B cell (primary cell): ENCODE measurements around the gene MATN1. TPM values are rescaled to one million over a fixed set of nuclear protein-coding genes. Genes with fewer than 3 reads are reported as not detected.

ENCODE experiments used
- ATAC-seq: fragments of 200-7000 bp; cut with Tn5 transposase; one replicate; pipeline ENCODE4 v1.10.0; 2021; ENCODE audit warnings: low read depth, mild to moderate bottlenecking, moderate number of reproducible peaks, moderate library complexity
- CTCF ChIA-PET: fragments of 350-600 bp; sonication (Branson Sonifier 250); formaldehyde crosslinking; loops from one replicate; lab custom pipeline; 2021; ENCODE audit warnings: antibody characterized with exemption, inconsistent platforms; lab: Charles Lee
- POLR2A ChIA-PET: fragments of 350-600 bp; sonication (Branson Sonifier 250); formaldehyde crosslinking; loops from one replicate; lab custom pipeline; 2021; ENCODE audit warnings: antibody characterized with exemption; lab: Charles Lee
- DNase-seq: peaks from one replicate; pipeline ENCODE4 v3.0.0; 2013
- H2AFZ ChIP-seq: 2 replicates; pipeline ENCODE4 v1.6.1; 2012; ENCODE audit warnings: mild to moderate bottlenecking, low read depth, low read length; ENCODE audit not compliant: insufficient read depth, poor library complexity, severe bottlenecking
- H3K27ac ChIP-seq, 2 donors: 1 replicate in 1 of 2; 2 replicates in 1 of 2; pipeline ENCODE4 v1.5.1; 2012 to 2013; ENCODE audit warnings: low read length in 2 of 2, mild to moderate bottlenecking in 2 of 2, moderate library complexity in 1 of 2
- H3K27me3 ChIP-seq, 4 experiments: fragments of 200-600 bp in 1 of 4; sonication (generic) in 1 of 4; replicated peaks in 1 of 4; 1 replicate in 2 of 4; 2 replicates in 2 of 4; pipeline versions ENCODE4 v1.6.1 to v1.7.0; 2013 to 2016; ENCODE audit warnings: low read length in 3 of 4, mild to moderate bottlenecking in 2 of 4, mixed read lengths in 1 of 4, moderate library complexity in 1 of 4; ENCODE audit not compliant: insufficient read depth in 4 of 4, control insufficient read depth in 3 of 4; ENCODE audit errors: control extremely low read depth in 1 of 4
- H3K36me3 ChIP-seq, 2 experiments: replicated peaks in 1 of 2; 1 replicate in 1 of 2; 2 replicates in 1 of 2; pipeline versions ENCODE4 v1.6.1 to v1.7.1; 2013; ENCODE audit warnings: low read length in 1 of 2; ENCODE audit not compliant: insufficient read depth in 2 of 2, control insufficient read depth in 1 of 2; ENCODE audit errors: control extremely low read depth in 1 of 2, extremely low read depth in 1 of 2
- H3K4me1 ChIP-seq, 2 donors: fragments of 200-600 bp in 1 of 2; sonication (generic) in 1 of 2; 1 replicate in 1 of 2; 2 replicates in 1 of 2; pipeline versions ENCODE4 v1.5.1 to v1.6.1; 2013 to 2017; ENCODE audit warnings: low read length in 2 of 2; ENCODE audit not compliant: control insufficient read depth in 2 of 2, insufficient read depth in 2 of 2
- H3K4me2 ChIP-seq: replicated peaks from 2 replicates; pipeline ENCODE3; 2012; ENCODE audit warnings: mild to moderate bottlenecking, low read depth, low read length; ENCODE audit not compliant: poor library complexity, severe bottlenecking
- H3K4me3 ChIP-seq, 5 experiments: fragments of 200-600 bp in 1 of 5; sonication (generic) in 1 of 5; 1 replicate in 3 of 5; 2 replicates in 2 of 5; pipeline versions ENCODE4 v1.5.1 to v1.7.0; 2011 to 2016; ENCODE audit warnings: low read length in 4 of 5, mild to moderate bottlenecking in 4 of 5, low read depth in 2 of 5, control low read depth in 1 of 5, moderate library complexity in 1 of 5; ENCODE audit not compliant: insufficient read depth in 1 of 5; ENCODE audit errors: control extremely low read depth in 1 of 5, extremely low read depth in 1 of 5
- H3K79me2 ChIP-seq: fragments of 200-600 bp; sonication (generic); one replicate; pipeline ENCODE4 v1.6.0; 2016; ENCODE audit warnings: low read length; ENCODE audit not compliant: control insufficient read depth, insufficient read depth
- H3K9ac ChIP-seq: fragments of 200-600 bp; sonication (generic); 2 replicates; pipeline ENCODE4 v1.6.1; 2017; ENCODE audit warnings: mild to moderate bottlenecking, low read length, moderate library complexity
- H3K9me3 ChIP-seq, 3 donors: one replicate each; pipeline versions ENCODE4 v1.6.1 to v1.7.1; 2013; ENCODE audit warnings: low read length in 2 of 3; ENCODE audit not compliant: control insufficient read depth in 2 of 3, insufficient read depth in 1 of 3; ENCODE audit errors: control extremely low read depth in 1 of 3
- H4K20me1 ChIP-seq: 2 replicates; pipeline ENCODE4 v1.6.0; 2012; ENCODE audit warnings: mild to moderate bottlenecking, low read length; ENCODE audit not compliant: insufficient read depth, control insufficient read depth, poor library complexity, severe bottlenecking
- H3K27ac Mint-ChIP-seq: one replicate; pipeline ENCODE4 v1.8.0; 2021; ENCODE audit warnings: mixed read lengths
- H3K27me3 Mint-ChIP-seq: one replicate; pipeline ENCODE4 v1.8.0; 2021; ENCODE audit warnings: mixed read lengths
- H3K4me1 Mint-ChIP-seq: one replicate; pipeline ENCODE4 v1.8.0; 2021; ENCODE audit warnings: mixed read lengths
- H3K4me3 Mint-ChIP-seq: one replicate; pipeline ENCODE4 v1.8.0; 2021; ENCODE audit warnings: mixed read lengths
- H3K9me3 Mint-ChIP-seq: one replicate; pipeline ENCODE4 v1.8.0; 2022; ENCODE audit warnings: mixed read lengths; ENCODE audit not compliant: insufficient read depth
- EZH2 ChIP-seq: IDR thresholded peaks from 2 replicates; pipeline ENCODE4 v1.6.1; 2012; ENCODE audit warnings: borderline replicate concordance, low read depth, mild to moderate bottlenecking, moderate library complexity, low read length; ENCODE audit not compliant: insufficient read depth, poor library complexity, severe bottlenecking
- WGBS: methylation state at CpG from one replicate; pipeline ENCODE4 v1.1.5; 2013; ENCODE audit warnings: missing lambda C conversion rate; ENCODE audit not compliant: insufficient coverage; 5-methylcytosine and 5-hydroxymethylcytosine counted together
- intact Hi-C: fragments of 100-400 bp; cut with micrococcal nuclease; formaldehyde crosslinking; loops from one replicate; pipeline ENCODE4 v1.10.0; 2022
- polyA plus RNA-seq: library from polyadenylated mRNA; depleted of rRNA; stranded (reverse); fragments of >200 nt; gene quantifications from 2 replicates; pipeline ENCODE4 v1.2.3, GENCODE V29; 2012
- total RNA-seq, 2 donors: library from RNA; stranded (reverse); fragments of 120-200 nt in 1 of 2; gene quantifications; 1 replicate in 1 of 2; 2 replicates in 1 of 2; pipeline versions ENCODE4 v1.2.3 to v1.2.4, GENCODE V29; 2013 to 2022
- TF ChIP-seq, protein P1 (sequence below): fragments of 200-600 bp; IDR thresholded peaks from one replicate; pipeline ENCODE4 v1.8.0; 2022; ENCODE audit warnings: antibody characterized with exemption, mild to moderate bottlenecking

MATN1 gene
- total and polyA plus RNA-seq, 2 donors (not counting 1 experiment from before 2014, with no cell fraction given) = 2.5 to 3.2 TPM

DNA sequence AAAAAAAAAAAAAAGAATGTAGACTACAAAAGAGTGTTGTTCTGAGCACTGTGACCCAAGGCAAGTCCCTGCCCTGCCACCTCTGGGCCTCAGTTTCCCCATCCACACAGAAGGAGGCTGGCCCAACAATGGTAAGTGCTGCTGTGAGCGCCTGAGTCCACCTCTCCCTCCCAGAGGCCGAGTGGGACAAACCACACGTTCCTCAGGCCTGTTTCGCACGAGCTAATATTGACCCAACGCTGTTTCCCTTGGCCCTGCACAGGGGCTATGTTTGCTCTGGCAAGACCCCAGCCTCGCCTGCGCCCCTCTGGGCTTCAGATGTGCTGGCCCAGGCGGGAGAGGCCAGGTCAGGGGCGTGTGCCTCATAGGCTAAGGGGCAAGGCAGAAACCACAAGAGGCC is 46.8 kb upstream of the MATN1 start:
- Mint-ChIP-seq H3K9me3 (no peaks in the 10 kb centered on the region), H3K4me1 (peaks cover 27% of the 10 kb centered on the region), H3K27me3 (no peaks in the 10 kb centered on the region), H3K27ac (no peak overlapping the region), H3K4me3 (no peak overlapping the region)
- H3K9ac ChIP-seq = no peak overlapping the region
- H3K36me3 ChIP-seq = no peaks in the 10 kb centered on the region
- no peak for ATAC-seq
- 95% methylated on average over 9 of the region's 10 CpGs for WGBS
- no peaks in the 10 kb centered on the region for H3K27me3 ChIP-seq
- H3K9me3 ChIP-seq = no peaks in the 10 kb centered on the region
- H3K4me2 ChIP-seq = no peak overlapping the region
- ChIA-PET CTCF (interaction anchor here (0.6 to 1.2 kb wide), 4 partner anchors 9 to 791 kb away, joined by 3 to 5 read pairs (median 4); no protein-coding TSS in a partner anchor), POLR2A (interaction anchor here (0.7 to 1.5 kb wide), 2 partner anchors 9 to 232 kb away, joined by 3 read pairs; no protein-coding TSS in a partner anchor)
- no peak for DNase-seq
- H3K79me2 ChIP-seq = peaks cover 7% of the 10 kb centered on the region
- no peak overlapping the region for H3K27ac ChIP-seq
- H3K4me3 ChIP-seq = no peak overlapping the region
- H4K20me1 ChIP-seq = no peaks in the 10 kb centered on the region
- H2AFZ ChIP-seq = no peak overlapping the region
- H3K4me1 ChIP-seq = peaks cover 6 to 11% of the 10 kb centered on the region in 2 donors
- intact Hi-C loops = no loop called here
- TF ChIP-seq, protein P1, sequence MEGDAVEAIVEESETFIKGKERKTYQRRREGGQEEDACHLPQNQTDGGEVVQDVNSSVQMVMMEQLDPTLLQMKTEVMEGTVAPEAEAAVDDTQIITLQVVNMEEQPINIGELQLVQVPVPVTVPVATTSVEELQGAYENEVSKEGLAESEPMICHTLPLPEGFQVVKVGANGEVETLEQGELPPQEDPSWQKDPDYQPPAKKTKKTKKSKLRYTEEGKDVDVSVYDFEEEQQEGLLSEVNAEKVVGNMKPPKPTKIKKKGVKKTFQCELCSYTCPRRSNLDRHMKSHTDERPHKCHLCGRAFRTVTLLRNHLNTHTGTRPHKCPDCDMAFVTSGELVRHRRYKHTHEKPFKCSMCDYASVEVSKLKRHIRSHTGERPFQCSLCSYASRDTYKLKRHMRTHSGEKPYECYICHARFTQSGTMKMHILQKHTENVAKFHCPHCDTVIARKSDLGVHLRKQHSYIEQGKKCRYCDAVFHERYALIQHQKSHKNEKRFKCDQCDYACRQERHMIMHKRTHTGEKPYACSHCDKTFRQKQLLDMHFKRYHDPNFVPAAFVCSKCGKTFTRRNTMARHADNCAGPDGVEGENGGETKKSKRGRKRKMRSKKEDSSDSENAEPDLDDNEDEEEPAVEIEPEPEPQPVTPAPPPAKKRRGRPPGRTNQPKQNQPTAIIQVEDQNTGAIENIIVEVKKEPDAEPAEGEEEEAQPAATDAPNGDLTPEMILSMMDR = no peak
- TF ChIP-seq EZH2 = no peak

DNA sequence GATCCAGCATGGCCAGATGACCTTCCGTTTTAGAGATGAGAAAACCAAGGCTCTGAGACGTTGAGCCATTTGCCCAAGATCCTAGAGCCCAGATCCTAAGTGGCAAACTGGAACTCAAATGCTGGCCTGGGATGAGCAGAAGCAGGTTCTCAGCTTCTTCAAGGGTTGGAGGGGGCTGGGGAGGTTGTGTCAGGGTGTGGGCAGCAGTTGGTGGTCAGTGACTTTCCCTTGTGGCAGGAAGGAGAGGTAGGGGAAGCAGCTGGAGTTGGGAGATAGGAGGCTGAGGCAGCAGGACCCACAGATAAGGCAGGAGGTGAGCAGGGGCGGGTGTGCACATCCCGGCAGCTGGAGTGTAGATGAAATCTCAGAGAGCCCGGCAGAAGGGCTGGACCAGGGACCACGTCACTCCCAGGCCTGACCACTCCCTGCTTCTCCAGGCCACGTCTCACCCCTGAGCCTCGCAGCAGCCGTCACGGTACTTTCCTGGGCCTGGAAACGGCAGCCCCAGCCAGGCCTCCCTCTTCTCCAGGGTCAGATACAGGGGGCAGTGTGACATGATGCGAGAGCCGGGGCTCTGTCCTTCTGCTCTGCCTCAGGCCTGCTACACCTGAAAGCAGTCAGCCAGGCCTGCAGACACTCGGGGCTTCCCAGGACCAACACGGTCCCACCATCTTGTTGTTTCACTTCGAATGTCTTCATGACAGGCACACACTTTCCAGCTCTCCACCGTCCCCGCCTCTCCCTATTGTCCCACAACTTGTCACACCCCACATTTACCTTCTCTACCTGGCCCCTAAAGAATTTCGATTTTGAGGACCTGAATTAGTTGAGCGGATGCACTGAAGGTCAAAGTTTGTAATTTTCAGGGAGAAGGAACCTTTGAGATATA is 45.7 kb upstream of the MATN1 start:
- H3K4me3 ChIP-seq = no peak overlapping the region
- no peaks in the 10 kb centered on the region for H3K36me3 ChIP-seq
- no peak overlapping the region for H3K4me2 ChIP-seq
- Mint-ChIP-seq H3K4me3 (no peak overlapping the region), H3K27me3 (no peaks in the 10 kb centered on the region), H3K4me1 (peaks cover 35% of the 10 kb centered on the region), H3K27ac (peak overlapping the region; percentile 56), H3K9me3 (no peaks in the 10 kb centered on the region)
- intact Hi-C loops = no loop called here
- ChIA-PET POLR2A (interaction anchor here (0.7 to 1.5 kb wide), 2 partner anchors 8 to 233 kb away, joined by 3 read pairs; no protein-coding TSS in a partner anchor), CTCF (interaction anchor here (0.6 to 4.4 kb wide), 6 partner anchors 9 to 50 kb away, joined by 3 to 29 read pairs (median 4); no protein-coding TSS in a partner anchor)
- H3K9me3 ChIP-seq = no peaks in the 10 kb centered on the region
- no peaks in the 10 kb centered on the region for H3K27me3 ChIP-seq
- H3K27ac ChIP-seq = no peak overlapping the region
- H3K79me2 ChIP-seq = peaks cover 7% of the 10 kb centered on the region
- H3K4me1 ChIP-seq = peaks cover 6 to 14% of the 10 kb centered on the region in 2 donors
- TF ChIP-seq, protein P1 = no peak
- H2AFZ ChIP-seq = no peak overlapping the region
- no peak for DNase-seq
- H3K9ac ChIP-seq = no peak overlapping the region
- 73% methylated on average over 16 of the region's 20 CpGs for WGBS
- no peak for ATAC-seq
- no peaks in the 10 kb centered on the region for H4K20me1 ChIP-seq
